ENCODE results near the gene FOXD4L6.
"Not testable (repeated sequence)": the region's sequence is repeated elsewhere in the genome, so short reads cannot be mapped to it uniquely, and the experiment has no call there.

FOXD4L6 gene

DNA sequence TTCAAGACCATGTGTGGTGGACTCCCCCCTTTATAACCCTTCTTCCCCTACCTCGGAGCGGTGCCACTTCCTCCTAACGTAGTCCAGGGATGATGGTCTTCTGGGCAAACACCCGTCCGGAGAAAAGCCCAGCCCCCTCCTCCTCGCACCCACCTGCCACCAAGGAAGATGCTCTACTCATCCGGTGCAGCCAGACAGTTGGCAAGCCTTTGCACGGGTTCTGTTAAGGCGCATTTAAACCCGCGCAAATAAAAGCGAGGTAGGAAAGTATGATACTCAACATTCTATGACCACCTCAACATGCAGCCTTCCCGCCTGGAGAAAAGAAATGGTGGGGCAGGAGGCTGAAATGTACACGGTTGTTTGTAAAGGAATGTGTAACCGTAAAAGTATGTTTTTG, at the start of gene FOXD4L6:
FOXD4L6 (minus strand) TSS at position 101 of the 400 bp plus-strand sequence. CDS start 298 bp downstream, outside the sequence.
- not testable (repeated sequence) for DNase-seq (ENCODE audit: low read depth in 2 of 2)

DNA sequence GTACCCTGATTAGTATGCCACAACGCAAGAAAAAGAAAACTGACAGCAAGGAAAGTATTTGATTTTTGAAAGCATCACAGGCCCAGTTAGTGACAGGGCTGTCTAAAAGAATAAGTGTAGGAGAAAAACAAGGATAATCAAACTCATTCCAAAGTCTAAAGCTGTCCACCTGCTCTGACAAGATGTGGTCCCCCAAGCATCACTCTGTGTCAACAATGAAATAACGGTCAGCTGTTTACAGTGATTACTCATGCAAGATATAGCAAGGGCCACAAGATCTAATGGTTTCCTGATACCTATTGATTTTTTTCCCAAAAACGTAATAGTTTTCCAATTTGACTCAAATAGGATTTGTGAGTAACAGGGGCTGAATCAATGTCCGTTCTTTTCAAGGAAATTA, 46.5 kb upstream of the FOXD4L6 start:
- DNase-seq (ENCODE audit: low read depth in 2 of 2): not testable (repeated sequence)

DNA sequence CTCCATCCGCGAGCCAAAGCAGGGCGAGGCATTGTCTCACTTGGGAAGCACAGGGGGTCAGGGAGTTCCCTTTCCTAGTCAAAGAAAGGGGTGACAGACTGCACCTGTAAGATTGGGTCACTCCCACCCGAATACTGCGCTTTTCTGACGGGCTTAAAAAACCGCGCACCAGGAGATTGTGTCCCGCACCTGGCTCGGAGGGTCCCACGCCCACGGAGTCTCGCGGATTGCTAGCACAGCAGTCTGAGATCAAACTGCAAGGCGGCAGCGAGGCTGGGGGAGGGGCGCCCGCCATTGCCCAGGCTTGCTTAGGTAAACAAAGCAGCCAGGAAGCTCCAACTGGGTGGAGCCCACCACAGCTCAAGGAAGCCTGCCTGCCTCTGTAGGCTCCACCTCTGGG, 21.6 kb upstream of the FOXD4L6 start:
- not testable (repeated sequence) for DNase-seq (ENCODE audit: low read depth in 2 of 2)

DNA sequence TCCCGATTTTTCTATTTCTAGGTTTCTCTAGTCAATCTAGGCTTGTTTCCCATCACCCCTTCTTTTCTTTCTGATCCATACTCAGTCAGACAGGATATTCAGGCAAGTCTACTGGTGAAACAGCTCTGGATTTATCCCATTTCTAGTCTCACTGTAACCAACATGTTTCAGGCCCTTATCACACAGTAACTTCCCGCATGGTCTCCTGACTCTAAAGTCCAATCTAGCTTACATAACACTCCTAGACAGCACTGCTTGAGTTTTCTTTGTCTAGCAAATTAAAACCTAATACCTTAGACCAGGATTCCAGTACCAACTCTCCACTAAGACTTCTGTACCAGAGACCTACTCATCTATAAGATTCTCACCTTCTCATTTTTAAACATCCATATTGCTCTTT, 13.4 kb upstream of the FOXD4L6 start:
- not testable (repeated sequence) for DNase-seq (ENCODE audit: low read depth in 2 of 2)

DNA sequence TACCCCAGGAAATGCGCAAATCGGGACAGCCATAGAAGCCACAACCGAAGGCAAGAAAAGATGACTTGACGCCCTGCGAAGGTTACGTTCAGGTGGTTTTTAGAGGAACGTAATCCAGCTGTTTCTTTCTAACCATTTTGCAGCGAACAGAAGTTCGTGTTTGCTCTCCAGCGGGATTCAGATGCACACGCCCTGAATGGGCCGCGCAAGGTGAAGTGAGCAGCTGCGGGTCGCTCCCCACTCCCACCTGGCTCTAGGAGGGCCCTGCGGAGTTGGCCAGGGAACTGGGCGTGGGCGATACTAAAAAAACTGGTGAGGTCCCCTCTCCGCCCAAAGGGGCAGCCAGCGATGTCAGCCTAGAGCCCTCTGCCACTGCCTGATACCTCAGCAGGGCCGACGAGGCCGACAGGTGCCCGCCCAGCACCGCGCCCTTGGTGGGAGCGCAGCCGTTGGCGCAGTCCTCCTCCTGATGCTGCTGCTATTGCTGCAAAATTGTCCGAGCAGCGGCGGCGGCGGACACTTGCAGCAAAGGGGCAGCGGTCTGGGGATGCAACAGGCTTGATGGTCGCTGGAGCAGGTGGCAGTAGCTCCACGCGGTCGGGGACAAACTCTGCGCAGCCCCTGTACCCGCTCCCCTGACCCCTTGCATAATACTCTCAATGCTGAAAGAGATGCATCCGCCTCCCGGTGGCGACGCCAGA, 1.6 kb downstream of the FOXD4L6 start:
- not testable (repeated sequence) for DNase-seq (ENCODE audit: low read depth in 2 of 2)

DNA sequence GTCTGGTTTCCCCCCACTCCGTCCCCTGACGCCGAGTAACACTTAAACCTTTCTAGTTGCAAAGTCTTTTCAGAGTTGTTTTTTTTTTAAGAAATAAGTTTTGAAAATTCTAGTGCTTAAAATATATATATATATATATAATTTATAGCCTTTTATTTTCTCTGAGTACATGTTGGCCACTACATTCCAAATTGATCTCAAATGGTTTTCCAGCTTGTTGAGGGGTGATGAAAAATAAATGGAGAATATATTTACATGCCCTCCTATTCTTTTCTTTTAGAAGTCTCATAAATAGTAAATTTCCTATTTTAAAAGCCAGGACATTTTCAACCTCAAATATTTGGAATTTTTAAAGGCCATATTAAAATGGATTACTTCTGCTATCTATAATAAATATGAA, 2.5 kb downstream of the FOXD4L6 start:
- DNase-seq (ENCODE audit: low read depth in 2 of 2): not testable (repeated sequence)

DNA sequence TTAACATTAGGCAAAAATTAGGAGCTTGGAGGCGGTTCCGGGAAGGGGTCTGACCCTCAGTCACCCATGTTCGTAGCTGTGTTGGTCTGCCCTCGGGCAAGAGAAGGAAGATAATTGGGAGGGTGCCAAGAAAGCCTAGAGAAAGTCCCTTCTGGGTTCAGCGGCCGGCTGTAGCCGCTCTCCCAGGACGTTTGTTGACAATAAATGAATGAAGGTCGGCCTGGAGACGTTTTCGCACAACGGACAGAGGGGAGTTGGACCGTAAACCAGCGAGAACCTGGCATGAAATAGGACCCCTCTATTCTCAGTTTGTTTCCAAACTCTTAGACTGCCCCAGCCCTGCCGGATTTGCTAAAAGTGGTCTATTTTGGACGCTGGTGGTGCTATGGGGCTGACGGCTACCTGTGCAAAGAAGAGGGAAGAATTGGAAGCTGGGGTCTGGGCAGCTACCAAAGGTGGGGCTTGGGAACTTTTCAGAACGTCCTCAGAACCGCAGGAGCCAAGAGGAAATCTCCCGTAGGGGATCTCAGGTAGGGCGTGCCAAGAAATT, 3.3 kb downstream of the FOXD4L6 start:
- DNase-seq (ENCODE audit: low read depth in 2 of 2): not testable (repeated sequence)

DNA sequence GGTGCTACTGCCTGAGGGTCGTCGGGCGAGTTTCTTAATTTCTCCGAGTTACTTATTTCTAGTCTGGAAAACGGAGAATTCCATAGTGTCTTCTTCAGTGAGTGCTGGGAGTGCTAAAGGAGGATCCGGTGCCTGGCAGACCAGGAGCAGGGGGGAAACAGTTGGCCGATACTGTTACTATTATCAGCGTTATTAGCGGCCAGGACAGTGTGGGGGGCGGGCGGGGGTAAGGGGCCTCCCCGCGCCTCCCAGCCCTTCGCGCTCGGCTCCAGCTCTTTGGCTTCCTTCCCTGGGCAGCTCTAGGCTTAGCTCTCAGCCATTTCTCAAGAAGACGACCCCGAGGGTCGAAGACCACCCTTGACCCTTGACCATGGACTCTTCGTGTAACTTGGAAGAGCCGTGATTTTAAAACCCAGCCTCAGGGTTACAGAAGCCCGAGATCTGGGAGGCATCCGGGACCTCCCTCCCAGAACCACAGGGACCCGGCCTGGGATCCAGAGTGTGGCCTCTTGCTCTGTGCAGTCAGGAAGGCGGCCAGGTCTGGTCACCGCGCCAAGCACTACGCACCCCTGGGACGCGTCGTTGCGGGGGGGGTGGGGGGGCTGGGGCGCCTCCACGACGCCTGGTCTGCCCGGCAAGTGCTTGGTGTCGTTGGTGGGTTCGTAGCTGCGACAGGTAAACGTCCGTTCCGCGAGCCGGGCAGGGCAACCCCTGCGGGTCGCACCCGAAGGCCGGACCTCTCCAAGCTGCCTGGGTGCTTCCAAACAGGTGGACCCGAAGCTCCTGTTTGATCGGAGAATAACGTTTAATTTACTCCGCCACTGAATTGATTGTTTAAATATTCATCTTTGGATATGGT, 4.0 kb downstream of the FOXD4L6 start:
- not testable (repeated sequence) for DNase-seq (ENCODE audit: low read depth in 2 of 2)

DNA sequence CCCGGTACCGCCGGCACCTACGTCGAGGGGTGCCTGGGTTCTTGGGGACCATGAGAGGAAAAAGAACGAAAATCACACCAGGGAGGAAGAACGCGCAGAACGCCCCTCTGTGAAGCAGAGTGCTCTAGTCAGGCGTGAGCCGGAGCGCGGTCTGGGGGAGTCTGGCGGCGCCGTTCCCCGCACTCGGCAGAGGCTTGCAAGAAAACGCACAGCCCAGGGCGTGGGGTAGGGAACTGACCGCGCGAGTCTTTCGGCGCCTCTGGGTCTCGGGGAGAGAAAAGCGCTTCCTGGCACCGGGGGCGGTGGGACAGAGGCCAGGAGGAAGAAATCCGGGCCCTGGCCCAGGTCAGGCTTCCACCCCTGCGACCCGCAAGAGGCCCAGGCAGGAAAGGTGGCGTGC, 4.7 kb downstream of the FOXD4L6 start:
- DNase-seq (ENCODE audit: low read depth in 2 of 2): not testable (repeated sequence)

DNA sequence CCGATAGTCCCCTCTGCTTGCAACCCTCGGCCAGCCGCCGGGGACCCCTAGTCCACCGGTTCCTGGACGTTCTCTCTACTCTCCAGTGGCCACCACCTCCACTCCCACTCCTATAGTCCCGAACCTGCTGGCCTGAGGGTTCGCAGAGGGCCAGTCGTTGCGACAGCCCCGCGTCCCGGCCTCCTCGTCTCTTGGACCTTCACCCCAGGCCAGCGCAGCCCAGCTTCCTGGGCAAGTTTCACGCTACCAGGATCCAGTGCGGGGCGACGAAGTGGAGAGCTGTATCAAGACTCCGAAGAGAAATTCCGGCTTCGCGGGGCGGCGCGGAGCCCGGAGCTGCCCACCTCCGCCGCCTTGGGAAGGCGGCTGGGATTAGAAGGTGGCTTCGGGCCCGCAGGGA, 5.1 kb downstream of the FOXD4L6 start:
- not testable (repeated sequence) for DNase-seq (ENCODE audit: low read depth in 2 of 2)

DNA sequence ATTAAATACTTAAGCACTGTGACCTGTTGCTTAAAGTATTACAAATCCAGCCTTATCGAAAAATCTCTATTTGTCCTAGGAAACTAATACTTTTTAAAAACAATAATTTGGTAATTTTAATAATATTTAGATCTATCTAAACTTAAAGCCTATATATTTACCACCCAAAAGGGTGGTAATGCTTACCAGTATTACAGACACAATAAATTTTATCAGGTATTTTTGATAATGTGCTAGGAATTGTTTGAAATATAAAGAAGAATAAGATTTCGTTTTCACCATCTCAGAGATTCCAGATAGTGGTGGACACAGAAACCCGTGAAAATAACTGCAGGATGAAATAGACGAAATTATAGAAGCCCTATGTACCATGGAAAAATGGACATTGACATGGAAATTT, 7.8 kb downstream of the FOXD4L6 start:
- DNase-seq (ENCODE audit: low read depth in 2 of 2): not testable (repeated sequence)

DNA sequence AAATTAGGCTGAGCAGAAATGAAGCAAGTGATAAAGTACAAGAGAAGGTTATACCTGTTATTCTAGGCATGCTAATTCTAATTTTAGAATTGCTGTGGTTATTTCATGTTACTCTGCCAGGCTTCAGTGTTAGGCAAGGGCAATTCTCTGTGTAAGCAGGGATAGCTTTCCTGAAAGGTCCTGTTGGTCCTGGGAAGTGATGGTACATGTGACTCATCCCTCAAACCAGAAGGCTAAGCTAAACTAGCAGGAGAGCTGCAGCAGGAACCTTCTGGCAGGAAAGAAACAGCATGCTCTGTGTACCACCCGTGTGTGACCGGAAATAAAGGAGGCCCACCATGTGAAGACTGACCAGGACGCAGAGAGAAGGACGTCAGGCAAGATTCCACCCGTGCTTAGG, 8.8 kb downstream of the FOXD4L6 start:
- not testable (repeated sequence) for DNase-seq (ENCODE audit: low read depth in 2 of 2)

DNA sequence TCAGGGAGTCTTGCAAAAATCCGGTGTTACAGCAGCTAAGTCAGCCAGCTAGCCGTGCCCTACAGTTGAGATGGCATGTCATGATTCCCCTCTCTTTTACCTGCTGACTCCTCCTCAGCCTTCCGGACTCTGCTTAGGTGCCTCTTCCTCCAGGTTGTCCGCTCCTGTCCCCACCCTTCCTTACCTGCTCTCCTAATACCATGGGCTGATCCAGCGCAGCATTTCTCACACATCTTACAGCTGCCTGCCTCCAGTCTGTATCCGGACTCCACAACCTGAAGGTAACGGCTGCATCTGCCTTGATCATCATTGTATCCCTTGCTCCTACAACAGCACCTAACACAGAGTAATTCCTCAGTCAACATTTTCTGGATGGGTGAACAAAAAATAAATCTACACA, 9.2 kb downstream of the FOXD4L6 start:
- DNase-seq (ENCODE audit: low read depth in 2 of 2): not testable (repeated sequence)

DNA sequence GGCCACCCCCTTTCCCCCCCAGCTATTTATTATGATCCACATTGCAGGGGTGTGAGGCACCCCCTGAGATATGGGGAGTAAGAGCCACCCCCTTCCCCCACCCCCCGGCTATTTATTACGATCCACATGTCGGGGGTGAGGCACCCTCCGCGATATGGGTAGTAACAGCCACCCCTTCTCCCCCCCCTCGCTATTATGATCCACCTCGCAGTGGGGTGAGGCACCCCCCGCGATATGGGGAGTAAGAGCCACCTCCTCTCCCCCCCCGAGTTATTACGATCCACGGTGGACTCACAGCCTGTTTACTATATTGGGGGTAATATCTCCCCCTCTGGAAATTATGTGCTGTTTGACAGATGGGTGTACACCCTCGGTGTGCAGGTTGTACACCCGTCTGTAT, 15.1 kb downstream of the FOXD4L6 start:
- not testable (repeated sequence) for DNase-seq (ENCODE audit: low read depth in 2 of 2)

DNA sequence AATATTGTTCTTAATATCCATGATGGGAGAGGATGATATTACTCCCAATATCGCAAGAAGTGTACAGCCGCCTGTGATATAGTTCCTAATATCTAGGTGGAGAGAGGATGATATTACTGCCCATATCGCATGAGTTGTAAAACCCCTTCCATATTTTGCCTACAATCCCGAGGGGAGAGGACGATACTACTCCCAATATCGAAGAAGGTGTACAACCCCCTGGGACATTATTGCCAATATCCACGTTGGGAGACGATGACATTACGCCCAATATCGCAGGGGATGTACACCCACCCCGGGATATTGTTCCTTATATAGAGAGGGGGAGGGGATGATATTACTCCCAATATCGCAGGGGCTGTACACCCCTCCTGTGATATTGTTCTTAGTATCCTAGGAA, 17.1 kb downstream of the FOXD4L6 start:
- not testable (repeated sequence) for DNase-seq (ENCODE audit: low read depth in 2 of 2)

DNA sequence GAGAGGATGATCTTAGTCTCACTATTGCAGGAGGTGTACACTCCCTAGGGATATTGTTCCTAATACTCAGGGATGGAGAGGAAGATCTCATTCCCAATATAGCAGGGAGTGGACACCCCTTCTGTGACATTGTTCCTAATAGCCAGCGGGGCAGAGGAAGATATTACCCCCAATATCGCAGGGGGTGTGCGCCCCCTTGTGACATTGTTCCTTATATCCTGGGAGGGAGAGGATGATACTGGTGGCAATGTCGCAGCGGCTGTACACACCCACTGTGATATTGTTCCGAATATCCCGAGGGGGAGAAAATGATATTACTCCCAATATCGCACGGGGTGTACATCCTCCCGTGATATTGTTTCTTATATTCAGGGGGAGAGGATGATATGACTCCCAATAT, 17.6 kb downstream of the FOXD4L6 start:
- DNase-seq (ENCODE audit: low read depth in 2 of 2): not testable (repeated sequence)

DNA sequence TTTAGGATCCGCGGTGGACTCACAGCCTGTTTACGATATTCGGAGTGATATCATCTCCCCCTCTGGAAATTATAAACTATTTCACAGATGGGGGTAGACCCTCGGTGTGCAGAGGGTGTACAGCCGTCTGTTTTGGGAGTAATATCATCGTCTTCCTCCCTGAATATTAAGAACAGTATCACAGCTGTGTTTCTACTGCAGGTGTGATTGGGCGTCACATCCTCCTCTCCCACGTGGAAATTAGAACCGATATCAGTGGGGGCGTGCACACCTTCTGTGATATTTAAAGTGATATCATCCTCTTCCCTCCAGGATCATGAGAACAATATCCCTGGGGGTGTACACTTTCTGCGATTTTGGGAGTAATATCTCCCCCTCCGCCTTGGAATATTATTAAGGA, 19.2 kb downstream of the FOXD4L6 start:
- DNase-seq (ENCODE audit: low read depth in 2 of 2): not testable (repeated sequence)

DNA sequence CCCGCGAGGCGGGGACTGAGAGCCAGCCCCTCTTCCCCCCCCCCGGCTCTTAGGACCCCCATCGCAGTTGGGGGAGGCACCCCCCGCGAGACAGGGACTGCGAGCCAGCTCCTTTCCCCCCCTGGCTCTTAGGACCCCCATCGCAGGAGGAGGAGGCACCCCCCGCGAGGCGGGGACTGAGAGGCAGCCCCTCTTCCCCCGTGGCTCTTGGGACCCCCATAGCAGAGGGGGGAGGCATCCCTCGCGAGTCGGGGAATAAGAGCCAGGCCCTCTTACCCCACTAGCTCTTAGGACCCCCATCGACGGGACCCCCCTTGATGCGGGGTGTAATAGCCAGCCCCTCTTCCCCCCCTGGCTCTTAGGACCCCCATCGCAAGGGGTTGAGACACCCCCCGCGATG, 19.7 kb downstream of the FOXD4L6 start:
- not testable (repeated sequence) for DNase-seq (ENCODE audit: low read depth in 2 of 2)

DNA sequence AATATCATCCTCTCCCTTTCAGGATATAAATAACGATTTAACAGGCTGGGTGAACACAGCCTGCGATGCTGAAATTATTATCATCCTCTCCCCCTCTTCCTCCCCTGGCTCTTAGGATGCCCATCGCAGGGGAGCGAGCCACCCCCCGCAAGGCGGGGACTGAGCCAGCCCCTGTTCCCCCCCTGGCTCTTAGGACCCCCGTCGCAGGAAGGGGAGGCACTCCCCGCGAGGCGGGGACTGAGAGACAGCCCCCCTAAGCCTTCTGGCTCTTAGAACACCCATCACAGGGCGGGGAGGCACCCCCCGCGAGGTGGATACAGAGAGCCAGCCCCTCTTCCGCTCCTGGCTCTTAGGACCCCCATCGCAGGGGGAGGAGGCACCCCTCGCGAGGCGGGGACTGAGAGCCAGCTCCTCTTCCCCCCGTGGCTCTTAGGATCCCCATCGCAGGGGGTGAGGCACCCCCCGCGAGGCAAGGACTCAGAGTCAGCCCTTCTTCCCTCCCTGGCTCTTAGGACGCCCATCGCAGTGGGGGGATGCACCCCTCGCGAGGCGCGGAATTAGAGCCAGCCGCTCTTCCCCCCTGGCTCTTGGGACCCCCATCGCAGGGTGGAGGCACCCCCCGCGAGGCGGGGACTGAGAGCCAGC, 21.9 kb downstream of the FOXD4L6 start:
- not testable (repeated sequence) for DNase-seq (ENCODE audit: low read depth in 2 of 2)

DNA sequence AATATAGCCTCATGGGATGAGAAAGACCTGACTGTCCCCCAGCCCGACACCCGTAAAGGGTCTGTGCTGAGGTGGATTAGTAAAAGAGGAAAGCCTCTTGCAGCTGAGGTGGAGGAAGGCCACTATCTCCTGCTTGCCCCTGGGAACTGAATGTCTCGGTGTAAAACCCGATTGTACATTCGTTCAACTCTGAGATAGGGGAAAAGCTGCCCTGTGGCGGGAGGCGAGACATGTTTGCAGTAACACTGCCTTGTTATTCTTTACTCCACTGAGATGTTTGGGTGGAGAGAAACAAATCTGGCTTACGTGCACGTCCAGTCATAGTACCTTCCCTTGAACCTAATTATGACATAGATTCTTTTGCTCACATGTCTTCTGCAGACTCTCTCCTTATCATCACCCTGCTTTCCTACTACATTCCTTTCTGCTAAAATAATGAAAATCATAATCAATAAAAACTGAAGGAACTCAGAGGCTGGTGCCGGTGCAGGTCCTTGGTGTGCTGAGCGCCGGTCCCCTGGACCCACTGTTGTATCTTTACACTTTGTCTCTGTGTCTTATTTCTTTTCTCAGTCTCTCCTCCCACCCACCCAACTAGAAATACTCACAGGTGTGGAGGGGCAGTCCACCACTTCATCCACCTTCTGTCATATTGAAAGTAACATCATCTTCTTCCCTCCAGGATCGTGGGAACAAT, 22.8 kb downstream of the FOXD4L6 start:
- not testable (repeated sequence) for DNase-seq (ENCODE audit: low read depth in 2 of 2)

DNA sequence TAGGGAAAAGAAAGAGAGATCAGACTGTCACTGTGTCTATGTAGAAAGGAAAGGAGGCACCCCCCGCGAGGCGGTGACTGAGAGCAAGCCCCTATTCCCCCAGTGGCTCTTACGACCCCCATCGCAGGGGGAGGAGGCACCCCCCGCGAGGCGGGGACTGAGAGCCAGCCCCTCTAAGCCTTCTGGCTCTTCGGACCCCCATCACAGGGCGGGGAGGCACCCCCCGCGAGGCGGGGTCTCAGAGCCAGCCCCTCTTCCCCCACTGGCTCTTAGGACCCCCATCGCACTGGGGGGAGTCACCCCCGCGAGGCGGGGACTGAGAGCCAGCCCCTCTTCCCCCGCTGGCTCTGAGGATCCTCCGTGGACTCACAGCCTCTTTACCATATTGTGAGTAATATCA, 23.9 kb downstream of the FOXD4L6 start:
- not testable (repeated sequence) for DNase-seq (ENCODE audit: low read depth in 2 of 2)

All from stimulated activated CD4-positive, alpha-beta T cell treated with anti-CD3 and anti-CD28 coated beads, Interleukin-12 subunit alpha, Interleukin-12 subunit beta, amount 100 ng/mL, for 24 hours (primary cell).